OCI-LY7 (cell line): ENCODE data around the gene ZNF644.

ENCODE experiments used
- CTCF ChIP-seq: fragments of 200-600 bp; sonication (generic); conservative IDR thresholded peaks from 2 replicates; pipeline ENCODE4 v1.5.1; 2014; ENCODE audit warnings: mild to moderate bottlenecking, antibody characterized with exemption, low read length, moderate library complexity, mixed read lengths
- EZH2phosphoT487 ChIP-seq: fragments of 200-600 bp; sonication (generic); IDR thresholded peaks from 2 replicates; pipeline ENCODE4 v1.6.1; 2018; ENCODE audit warnings: low read depth, borderline replicate concordance, mild to moderate bottlenecking, mixed run types, antibody characterized with exemption, low read length, moderate library complexity, mixed read lengths

GRCh38 chr1:91026320-91026719 lies 4.5 kb upstream of the ZNF644 start:
- no peak for TF ChIP-seq CTCF
- no peak for TF ChIP-seq EZH2phosphoT487
